NCI-H1048 (cell line): ENCODE data around the gene ADRB1.

Source experiments
- DNase-seq: peaks from one replicate; lab custom pipeline; 2025; lab: John Stamatoyannopoulos, UW

ADRB1 gene

GRCh38 chr10:114094795-114095194 lies 51.1 kb downstream of the ADRB1 start:
- DNase-seq = no peak

- no peak for DNase-seq
These were observed 52.1 kb downstream of the ADRB1 start for GRCh38 chr10:114095559-114096337.
